HG03439 (cell line): ENCODE results near the gene ROBO3.

Source experiments
- ATAC-seq: cut with Tn5 transposase; IDR thresholded peaks from one replicate; pipeline ENCODE4 v1.9.1; 2021; ENCODE audit warnings: mild to moderate bottlenecking, moderate library complexity; ENCODE audit not compliant: unreplicated experiment

The ROBO3 gene

DNA sequence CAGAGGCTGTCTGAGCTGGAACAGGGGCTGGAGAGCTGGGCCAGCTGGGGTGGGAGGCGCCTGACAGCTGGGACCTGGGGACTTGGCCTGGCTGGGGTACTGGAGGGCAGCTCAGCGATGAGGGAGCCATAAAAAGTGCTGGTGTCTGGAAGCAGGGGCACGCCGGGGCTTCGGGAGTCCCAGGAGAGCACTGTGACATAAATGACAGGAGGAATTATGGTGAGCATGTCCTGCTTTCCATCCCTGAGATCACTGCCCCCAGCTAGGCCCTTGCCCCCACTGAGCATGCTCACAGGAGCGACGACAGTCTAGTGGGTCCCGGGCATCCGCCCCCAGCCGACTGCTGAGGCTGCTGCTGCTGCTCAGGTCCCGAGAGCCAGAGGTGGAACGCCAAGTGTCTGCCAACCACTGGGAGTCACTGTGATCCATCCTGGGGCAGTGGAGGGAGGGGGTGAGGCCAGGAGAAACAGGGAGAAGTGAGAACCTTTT is 26.2 kb downstream of the ROBO3 start:
- ATAC-seq, result no peak

DNA sequence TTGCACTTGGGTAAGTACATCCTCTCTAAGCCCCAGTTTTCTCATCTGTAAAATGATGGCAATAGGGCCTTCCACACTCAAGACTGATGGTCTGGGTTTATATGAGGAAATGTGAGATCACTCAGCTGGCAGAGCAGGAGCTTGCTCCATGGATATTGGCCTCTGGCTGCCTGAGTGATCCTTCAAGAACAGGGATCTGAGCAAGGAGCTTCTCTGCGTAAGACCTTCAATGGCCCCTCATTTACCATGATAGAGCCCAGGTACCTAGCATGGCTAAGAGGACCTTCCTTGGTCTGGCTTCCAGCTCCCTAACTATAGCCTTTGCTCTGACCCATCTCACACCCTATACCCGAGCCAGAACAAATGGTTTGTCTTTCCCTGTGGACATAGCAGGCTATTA is 26.9 kb downstream of the ROBO3 start:
- ATAC-seq, result no peak

- ATAC-seq, result no peak
Measured at GRCh38 chr11:124892750-124893454, 27.7 kb downstream of the ROBO3 start.

DNA sequence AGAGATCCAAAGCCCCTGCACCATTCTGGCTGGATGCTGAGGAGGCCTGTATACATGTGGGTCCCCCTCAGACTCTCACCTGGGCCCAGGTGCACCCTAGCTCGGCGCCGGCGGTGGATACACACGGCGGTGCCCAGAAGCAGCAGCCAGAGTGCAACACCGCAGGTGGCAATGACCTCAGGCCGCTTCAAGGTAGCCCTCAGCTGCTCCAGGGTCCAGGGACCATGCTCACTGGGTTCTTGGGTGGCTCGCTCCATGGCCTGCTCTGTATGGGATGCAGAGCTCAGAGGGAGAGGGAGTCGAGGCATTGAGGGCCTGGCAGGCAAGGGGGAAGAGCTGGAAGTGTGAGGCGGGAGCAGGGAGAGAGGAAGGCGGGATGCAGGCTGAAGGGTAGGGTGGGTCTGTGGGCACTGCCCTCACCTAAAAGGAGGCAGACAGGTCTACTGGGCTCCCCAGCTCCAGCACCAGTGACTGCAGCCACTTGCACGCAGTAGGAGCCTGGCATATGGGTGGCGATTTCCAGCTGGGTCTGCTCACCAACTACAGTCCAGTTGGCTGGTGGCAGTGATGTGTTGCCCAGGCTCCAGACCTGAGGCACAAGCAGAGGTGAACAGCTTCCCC is 28.7 kb downstream of the ROBO3 start:
- ATAC-seq, result no peak

- ATAC-seq, result no peak
Measured at GRCh38 chr11:124894606-124895430, 29.6 kb downstream of the ROBO3 start.

GRCh38 chr11:124895471-124895971 is 30.3 kb downstream of the ROBO3 start:
- no peak for ATAC-seq

GRCh38 chr11:124896071-124896750 is 31.0 kb downstream of the ROBO3 start:
- no peak for ATAC-seq

DNA sequence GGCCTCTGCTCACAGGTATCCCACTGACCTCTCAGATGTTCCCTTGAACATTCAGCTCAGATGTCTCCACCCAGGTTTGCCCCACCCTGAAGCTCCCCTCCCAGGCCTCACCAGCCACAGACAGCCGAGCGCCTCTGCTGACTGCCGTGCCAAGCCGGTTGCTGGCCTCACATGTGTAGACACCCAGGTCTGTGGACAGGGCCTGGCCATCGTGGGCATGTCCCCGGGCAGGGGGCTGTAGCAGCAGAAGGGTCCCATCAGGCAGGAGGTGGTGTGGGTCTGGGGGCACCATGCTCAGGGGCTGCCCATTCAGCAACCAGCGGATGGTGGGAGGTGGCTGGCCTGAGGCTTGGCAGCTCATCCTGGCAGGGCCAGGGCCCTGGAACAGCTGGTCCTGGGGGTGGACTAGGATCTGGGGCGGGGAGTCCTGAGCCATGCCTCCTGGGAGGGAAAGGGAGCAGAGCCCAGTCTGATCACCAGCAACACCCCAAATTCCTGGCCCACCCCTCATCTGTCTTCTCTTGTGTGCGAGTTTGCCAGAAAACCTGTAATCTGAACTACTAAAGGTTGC is 31.7 kb downstream of the ROBO3 start:
- no peak for ATAC-seq

- ATAC-seq, result no peak
Measured at GRCh38 chr11:124897674-124898262, 32.5 kb downstream of the ROBO3 start, which contains the start of gene ROBO4. TSS of gene ROBO4 (minus strand) at chr11:124897865. CDS start at chr11:124897795, 70 bp downstream.

- no peak for ATAC-seq
Measured at GRCh38 chr11:124898263-124898680, 33.0 kb downstream of the ROBO3 start.

DNA sequence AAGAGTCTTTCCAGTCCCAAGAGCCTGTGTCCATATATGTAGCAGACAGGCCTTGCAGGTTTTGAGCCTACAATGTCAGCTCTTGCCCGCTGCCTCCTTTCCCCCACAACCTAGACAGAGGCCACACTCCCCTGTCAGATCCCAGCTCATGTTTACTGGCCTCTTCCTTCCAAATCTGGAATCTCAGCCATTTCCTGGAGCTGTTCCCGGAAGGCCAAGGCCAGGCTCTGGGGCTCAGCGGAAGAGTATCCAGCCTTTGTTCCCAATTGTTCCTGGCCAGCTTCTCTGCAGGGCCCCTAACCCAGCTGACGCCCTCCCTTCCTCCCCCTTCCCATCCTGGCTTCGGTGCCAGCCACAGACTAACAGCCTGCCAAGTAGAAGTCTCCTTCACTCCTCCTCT is 33.5 kb downstream of the ROBO3 start:
- ATAC-seq, result no peak

- no peak for ATAC-seq
Measured at GRCh38 chr11:124899383-124900145, 34.3 kb downstream of the ROBO3 start.

DNA sequence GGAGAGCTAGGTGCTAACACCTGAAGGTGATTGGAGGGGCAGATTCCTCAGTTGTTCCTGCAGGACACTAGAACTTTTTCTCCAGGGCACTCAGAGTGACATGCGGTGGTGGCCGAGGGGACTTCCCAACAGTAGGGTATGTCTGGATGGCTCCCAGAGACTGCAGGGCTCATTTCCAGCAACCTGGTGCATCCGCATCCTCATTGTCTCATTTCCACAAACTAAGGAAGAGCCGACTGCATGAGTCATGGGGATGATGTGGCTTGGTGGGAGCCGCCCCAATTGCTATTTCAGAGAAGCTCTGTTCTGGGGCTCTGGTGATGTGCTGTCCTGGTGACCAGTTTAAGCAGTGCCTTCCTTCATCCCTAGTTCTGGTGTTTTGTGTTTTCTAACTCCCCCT is 35.2 kb downstream of the ROBO3 start:
- ATAC-seq, result no peak

- no peak for ATAC-seq
Measured at GRCh38 chr11:124902616-124903015, 37.4 kb downstream of the ROBO3 start.

- ATAC-seq, result no peak
Measured at GRCh38 chr11:124915541-124916369, 50.5 kb downstream of the ROBO3 start.

DNA sequence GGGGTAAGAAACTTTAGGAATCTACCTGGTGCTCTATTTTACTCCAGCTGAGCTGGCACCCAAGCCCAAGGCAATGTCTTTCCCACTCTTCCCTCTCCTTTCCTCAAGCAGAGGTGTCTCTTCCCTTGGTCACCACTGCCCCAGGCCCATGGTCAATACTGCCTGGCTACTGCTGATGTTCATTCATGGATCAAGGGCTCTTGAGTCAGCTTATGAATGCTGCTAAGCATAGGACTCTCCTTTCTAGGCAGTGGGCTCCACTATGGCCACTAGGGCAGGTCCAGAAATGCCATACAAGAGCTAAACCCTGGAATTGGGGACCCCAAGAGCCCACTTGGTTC is 51.1 kb downstream of the ROBO3 start:
- ATAC-seq, result no peak

- ATAC-seq, result no peak
Measured at GRCh38 chr11:124917115-124917637, 51.9 kb downstream of the ROBO3 start.

- ATAC-seq, result no peak
Measured at GRCh38 chr11:124918950-124919349, 53.7 kb downstream of the ROBO3 start, which contains the start of gene HEPN1. TSS of gene HEPN1 (plus strand) at chr11:124919250.
